ENCODE results near the gene TSTD2. TPM values are rescaled to one million over a fixed set of nuclear protein-coding genes. Genes with fewer than 3 reads are reported as not detected.

The TSTD2 gene
- total RNA-seq, 1 donor from 2014 or later: 60.9 TPM

GRCh38 chr9:97645720-97646119, 12.6 kb upstream of the TSTD2 start:
- no peaks in the 10 kb centered on the region for H3K4me1 Mint-ChIP-seq (ENCODE audit: low read depth, unreplicated experiment)
- H3K27ac Mint-ChIP-seq (ENCODE audit: unreplicated experiment): no peak overlapping the region
- H3K4me3 Mint-ChIP-seq (ENCODE audit: unreplicated experiment): no peak overlapping the region
- DNase-seq: no peak
- TF ChIP-seq CTCF (IDR thresholded peaks at IDR 0.05; ENCODE audit: partially characterized antibody, unreplicated experiment): no peak
- H3K36me3 Mint-ChIP-seq (ENCODE audit: unreplicated experiment): no peaks in the 10 kb centered on the region
- no peaks in the 10 kb centered on the region for H3K9me3 Mint-ChIP-seq (ENCODE audit: unreplicated experiment)
- no peaks in the 10 kb centered on the region for H3K27me3 Mint-ChIP-seq (ENCODE audit: unreplicated experiment)

GRCh38 chr9:97640325-97640724, 7.2 kb upstream of the TSTD2 start:
- H3K27ac Mint-ChIP-seq (ENCODE audit: unreplicated experiment): no peak overlapping the region
- no peak for TF ChIP-seq CTCF (IDR thresholded peaks at IDR 0.05; ENCODE audit: partially characterized antibody, unreplicated experiment)

GRCh38 chr9:97638666-97639065, 5.5 kb upstream of the TSTD2 start:
- Mint-ChIP-seq H3K4me3 (ENCODE audit: unreplicated experiment) (no peak overlapping the region), H3K27ac (ENCODE audit: unreplicated experiment) (no peak overlapping the region), H3K27me3 (ENCODE audit: unreplicated experiment) (peaks cover 2% of the 10 kb centered on the region), H3K36me3 (ENCODE audit: unreplicated experiment) (no peaks in the 10 kb centered on the region), H3K4me1 (ENCODE audit: low read depth, unreplicated experiment) (peaks cover 8% of the 10 kb centered on the region), H3K9me3 (ENCODE audit: unreplicated experiment) (peaks cover 3% of the 10 kb centered on the region)
- TF ChIP-seq CTCF (IDR thresholded peaks at IDR 0.05; ENCODE audit: partially characterized antibody, unreplicated experiment): peak; percentile 18
- no peak for DNase-seq

More at GRCh38 chr9:97640325-97640724, 7.2 kb upstream of the TSTD2 start:
- Mint-ChIP-seq H3K36me3 (ENCODE audit: unreplicated experiment) (no peaks in the 10 kb centered on the region), H3K27me3 (ENCODE audit: unreplicated experiment) (no peaks in the 10 kb centered on the region), H3K4me3 (ENCODE audit: unreplicated experiment) (no peak overlapping the region), H3K4me1 (ENCODE audit: low read depth, unreplicated experiment) (peaks cover 8% of the 10 kb centered on the region), H3K9me3 (ENCODE audit: unreplicated experiment) (no peaks in the 10 kb centered on the region)
- no peak for DNase-seq

GRCh38 chr9:97636903-97637302, 3.7 kb upstream of the TSTD2 start:
- H3K27me3 Mint-ChIP-seq (ENCODE audit: unreplicated experiment): peaks cover 4% of the 10 kb centered on the region
- peaks cover 13% of the 10 kb centered on the region for H3K9me3 Mint-ChIP-seq (ENCODE audit: unreplicated experiment)
- H3K4me1 Mint-ChIP-seq (ENCODE audit: low read depth, unreplicated experiment): peaks cover 8% of the 10 kb centered on the region
- TF ChIP-seq CTCF (IDR thresholded peaks at IDR 0.05; ENCODE audit: partially characterized antibody, unreplicated experiment): no peak
- no peaks in the 10 kb centered on the region for H3K36me3 Mint-ChIP-seq (ENCODE audit: unreplicated experiment)
- peak overlapping the region; percentile 14 for H3K27ac Mint-ChIP-seq (ENCODE audit: unreplicated experiment)
- no peak overlapping the region for H3K4me3 Mint-ChIP-seq (ENCODE audit: unreplicated experiment)
- DNase-seq: no peak

GRCh38 chr9:97635026-97635425, 1.9 kb upstream of the TSTD2 start:
- no peak for TF ChIP-seq CTCF (IDR thresholded peaks at IDR 0.05; ENCODE audit: partially characterized antibody, unreplicated experiment)
- no peak for DNase-seq
- H3K9me3 Mint-ChIP-seq (ENCODE audit: unreplicated experiment): peaks cover 15% of the 10 kb centered on the region
- peak overlapping the region; percentile 100 for H3K27ac Mint-ChIP-seq (ENCODE audit: unreplicated experiment)
- H3K4me1 Mint-ChIP-seq (ENCODE audit: low read depth, unreplicated experiment): peaks cover 13% of the 10 kb centered on the region
- H3K27me3 Mint-ChIP-seq (ENCODE audit: unreplicated experiment): peaks cover 4% of the 10 kb centered on the region
- peak overlapping the region; percentile 100 for H3K4me3 Mint-ChIP-seq (ENCODE audit: unreplicated experiment)
- H3K36me3 Mint-ChIP-seq (ENCODE audit: unreplicated experiment): no peaks in the 10 kb centered on the region

Measured in glutamatergic neuron (in vitro differentiated cells).